KMS-11 (cell line): ENCODE data around the gene CASD1.

Source experiments
- H2AFZ ChIP-seq: fragments of 200-600 bp; sonication (generic); 2 replicates; pipeline ENCODE4 v1.6.1; 2016; ENCODE audit warnings: antibody characterized with exemption, mixed run types, low read depth
- H3K27ac ChIP-seq: fragments of 200-600 bp; sonication (generic); 2 replicates; pipeline ENCODE4 v1.6.1; 2016; ENCODE audit warnings: mild to moderate bottlenecking, mixed run types
- H3K27me3 ChIP-seq: fragments of 200-600 bp; sonication (generic); 2 replicates; pipeline ENCODE4 v1.6.1; 2017; ENCODE audit warnings: mild to moderate bottlenecking, low read depth, mixed run types, moderate library complexity; ENCODE audit not compliant: insufficient read depth
- H3K36me3 ChIP-seq: fragments of 200-600 bp; sonication (generic); 2 replicates; pipeline ENCODE4 v1.6.1; 2017; ENCODE audit warnings: mild to moderate bottlenecking, mixed run types; ENCODE audit not compliant: insufficient read depth
- H3K4me1 ChIP-seq: fragments of 200-600 bp; sonication (generic); 2 replicates; pipeline ENCODE4 v1.6.1; 2016; ENCODE audit warnings: mild to moderate bottlenecking, low read depth, mixed run types; ENCODE audit not compliant: poor library complexity, severe bottlenecking
- H3K4me2 ChIP-seq: fragments of 200-600 bp; sonication (generic); 2 replicates; pipeline ENCODE4 v1.7.0; 2016; ENCODE audit warnings: mild to moderate bottlenecking, mixed run types
- H3K4me3 ChIP-seq: fragments of 200-600 bp; sonication (generic); IDR thresholded peaks from 2 replicates; pipeline ENCODE4 v1.6.1; 2017; ENCODE audit warnings: low read depth, low read length, mixed read lengths; ENCODE audit not compliant: insufficient read depth
- H3K79me2 ChIP-seq: fragments of 200-600 bp; sonication (generic); 2 replicates; pipeline ENCODE4 v1.6.1; 2016; ENCODE audit warnings: low read depth, mixed run types; ENCODE audit not compliant: insufficient read depth
- H3K9ac ChIP-seq: fragments of 200-600 bp; sonication (generic); 2 replicates; pipeline ENCODE4 v1.6.1; 2016; ENCODE audit warnings: mild to moderate bottlenecking, mixed run types
- H4K20me1 ChIP-seq: fragments of 200-600 bp; sonication (generic); 2 replicates; pipeline ENCODE4 v1.6.1; 2016; ENCODE audit warnings: mild to moderate bottlenecking, mixed run types; ENCODE audit not compliant: insufficient read depth
- CTCF ChIP-seq: fragments of 200-600 bp; sonication (generic); conservative IDR thresholded peaks from 2 replicates; pipeline ENCODE4 v1.6.1; 2017; ENCODE audit warnings: low read depth, mild to moderate bottlenecking, antibody characterized with exemption, low read length, moderate library complexity, mixed read lengths

The CASD1 gene

GRCh38 chr7:94571816-94572215, 62.2 kb downstream of the CASD1 start:
- H3K4me1 ChIP-seq, result no peaks in the 10 kb centered on the region
- no peaks in the 10 kb centered on the region for H4K20me1 ChIP-seq
- H3K36me3 ChIP-seq, result no peaks in the 10 kb centered on the region
- H3K9ac ChIP-seq, result no peak overlapping the region
- H2AFZ ChIP-seq, result no peak overlapping the region
- no peak overlapping the region for H3K4me2 ChIP-seq
- no peaks in the 10 kb centered on the region for H3K79me2 ChIP-seq
- H3K4me3 ChIP-seq, result no peak overlapping the region
- no peaks in the 10 kb centered on the region for H3K27me3 ChIP-seq
- TF ChIP-seq CTCF, result no peak
- no peak overlapping the region for H3K27ac ChIP-seq

- no peaks in the 10 kb centered on the region for H4K20me1 ChIP-seq
- no peak overlapping the region for H3K27ac ChIP-seq
- no peak overlapping the region for H3K4me2 ChIP-seq
- no peaks in the 10 kb centered on the region for H3K79me2 ChIP-seq
- TF ChIP-seq CTCF, result no peak
- no peaks in the 10 kb centered on the region for H3K27me3 ChIP-seq
- no peak overlapping the region for H2AFZ ChIP-seq
- H3K4me3 ChIP-seq, result no peak overlapping the region
- H3K4me1 ChIP-seq, result peaks cover 38% of the 10 kb centered on the region
- no peak overlapping the region for H3K9ac ChIP-seq
- H3K36me3 ChIP-seq, result no peaks in the 10 kb centered on the region
These were observed 66.0 kb downstream of the CASD1 start for GRCh38 chr7:94575646-94576045.

- no peak overlapping the region for H2AFZ ChIP-seq
- no peak overlapping the region for H3K4me3 ChIP-seq
- H4K20me1 ChIP-seq, result no peaks in the 10 kb centered on the region
- H3K4me2 ChIP-seq, result no peak overlapping the region
- H3K27me3 ChIP-seq, result no peaks in the 10 kb centered on the region
- H3K27ac ChIP-seq, result no peak overlapping the region
- H3K9ac ChIP-seq, result no peak overlapping the region
- H3K4me1 ChIP-seq, result peaks cover 45% of the 10 kb centered on the region
- no peaks in the 10 kb centered on the region for H3K36me3 ChIP-seq
- H3K79me2 ChIP-seq, result no peaks in the 10 kb centered on the region
- TF ChIP-seq CTCF, result no peak
These were observed 66.7 kb downstream of the CASD1 start for GRCh38 chr7:94576316-94576715.

GRCh38 chr7:94577357-94577756, 67.7 kb downstream of the CASD1 start:
- Histone ChIP-seq H3K4me2 (peak overlapping the region; percentile 77), H4K20me1 (no peaks in the 10 kb centered on the region), H3K4me3 (no peak overlapping the region), H3K4me1 (peaks cover 46% of the 10 kb centered on the region), H2AFZ (no peak overlapping the region), H3K36me3 (no peaks in the 10 kb centered on the region), H3K9ac (no peak overlapping the region), H3K27ac (no peak overlapping the region), H3K27me3 (no peaks in the 10 kb centered on the region), H3K79me2 (no peaks in the 10 kb centered on the region)
- no peak for TF ChIP-seq CTCF

GRCh38 chr7:94578614-94579013, 69.0 kb downstream of the CASD1 start:
- Histone ChIP-seq H3K27ac (peak overlapping the region; percentile 32; the same call in 1 of the 2 replicates), H3K4me2 (peak overlapping the region; percentile 77), H3K36me3 (no peaks in the 10 kb centered on the region), H4K20me1 (no peaks in the 10 kb centered on the region), H3K4me1 (peaks cover 49% of the 10 kb centered on the region), H3K4me3 (no peak overlapping the region), H3K27me3 (no peaks in the 10 kb centered on the region), H3K79me2 (no peaks in the 10 kb centered on the region), H3K9ac (no peak overlapping the region), H2AFZ (no peak overlapping the region)
- TF ChIP-seq CTCF, result no peak
